Femur (tissue), 1 donor: Measurements from ENCODE around the gene CREB3L2.
"Not testable (repeated sequence)": the region's sequence is repeated elsewhere in the genome, so short reads cannot be mapped to it uniquely, and the experiment has no call there.

Source experiments
- DNase-seq: peaks from one replicate; pipeline ENCODE4 v3.0.0-alpha.2; 2017

Gene CREB3L2

GRCh38 chr7:137832382-137832781, 169.5 kb downstream of the CREB3L2 start:
- DNase-seq, result no peak

DNA sequence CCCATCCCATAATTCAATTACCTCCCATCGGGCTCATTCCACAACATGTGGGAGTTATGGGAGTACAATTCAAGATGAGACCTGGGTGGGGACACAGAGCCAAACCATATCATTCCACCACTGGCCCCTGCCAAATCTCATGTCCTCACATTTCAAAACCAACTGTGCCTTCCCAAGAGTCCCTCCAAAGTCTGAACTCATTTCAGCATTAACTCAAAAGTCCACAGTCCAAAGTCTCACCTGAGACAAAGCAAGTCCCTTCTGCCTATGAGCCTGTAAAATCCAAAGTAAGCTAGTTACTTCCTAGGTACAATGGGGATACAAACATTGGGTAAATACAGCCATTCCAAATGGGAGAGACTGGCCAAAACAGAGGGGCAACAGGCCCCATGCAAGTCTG, 170.3 kb downstream of the CREB3L2 start:
- not testable (repeated sequence) for DNase-seq

- no peak for DNase-seq
Measured at GRCh38 chr7:137829337-137829992, 172.4 kb downstream of the CREB3L2 start.

DNA sequence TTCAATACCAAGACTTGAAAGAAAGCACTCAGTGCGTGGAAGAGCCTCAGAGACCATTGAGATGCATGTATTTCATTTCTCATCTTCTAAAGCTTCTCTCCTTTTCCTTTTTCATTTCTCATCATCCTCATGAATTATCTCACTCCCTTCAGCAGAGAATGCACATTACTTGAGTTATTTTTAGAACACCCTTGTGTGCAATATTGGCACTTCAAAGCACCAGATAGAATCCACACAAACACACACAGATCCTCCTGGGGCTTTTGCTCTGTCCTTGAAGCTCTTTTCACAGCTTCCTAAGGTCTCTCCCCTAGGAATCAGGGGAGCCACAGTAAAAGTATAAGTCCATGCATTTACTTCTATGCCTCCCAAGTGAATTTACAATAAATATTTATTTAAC, 173.4 kb downstream of the CREB3L2 start:
- DNase-seq, result no peak

DNA sequence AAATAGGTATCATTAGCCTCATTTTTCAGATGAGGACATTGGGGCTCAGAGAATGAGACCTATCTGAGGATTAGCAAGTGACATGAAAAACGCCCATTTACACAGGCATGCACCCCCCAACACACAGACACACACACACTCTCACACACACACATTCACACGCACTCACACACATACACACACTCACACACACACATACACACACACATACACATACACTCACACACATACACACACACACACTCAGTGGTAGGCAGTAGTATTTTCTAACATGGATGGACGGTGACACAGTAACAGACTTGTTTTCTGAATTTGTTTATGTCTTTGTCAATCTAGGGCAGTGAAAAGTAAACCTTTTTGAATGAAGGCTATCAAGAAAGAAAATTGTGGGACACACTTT, 176.4 kb downstream of the CREB3L2 start:
- DNase-seq, result no peak
